NCI-H2107 treated with DMSO at 0.1 percent for 48 hours (cell line): ENCODE results near the gene S100PBP.

Source experiments
- DNase-seq: peaks from one replicate; lab custom pipeline; 2025; ENCODE audit not compliant: unreplicated experiment; lab: John Stamatoyannopoulos, UW

S100PBP gene

DNA sequence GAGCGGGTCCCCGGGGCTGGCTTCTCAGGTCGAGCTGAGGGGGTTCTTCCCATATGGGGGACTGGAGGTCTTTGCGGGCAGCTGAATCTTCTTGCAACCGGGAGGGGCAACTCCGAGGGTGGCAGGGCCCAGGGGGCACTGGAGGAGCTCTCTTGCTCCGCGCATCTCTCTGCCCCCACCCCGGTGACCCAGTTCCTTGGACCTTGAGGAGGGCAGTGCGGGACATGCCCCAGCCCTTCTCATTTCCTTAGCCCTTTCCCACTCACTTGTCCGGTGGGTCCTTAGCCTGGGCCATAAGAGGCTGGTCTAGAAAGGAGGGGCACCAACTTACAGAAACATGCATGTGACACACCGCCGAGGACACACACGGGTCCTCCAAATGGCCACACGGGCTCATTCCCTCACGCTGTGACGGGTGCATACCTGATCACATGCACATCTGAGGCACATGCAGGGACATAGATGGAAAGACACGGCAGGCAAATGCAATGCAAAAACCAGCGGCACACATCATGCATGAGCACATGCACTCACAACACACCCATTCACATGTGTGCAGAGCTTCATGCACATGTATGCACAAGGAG lies 69.5 kb downstream of the S100PBP start:
- DNase-seq, result no peak

- no peak for DNase-seq
Observed at GRCh38 chr1:32887623-32888022, 70.2 kb downstream of the S100PBP start.

DNA sequence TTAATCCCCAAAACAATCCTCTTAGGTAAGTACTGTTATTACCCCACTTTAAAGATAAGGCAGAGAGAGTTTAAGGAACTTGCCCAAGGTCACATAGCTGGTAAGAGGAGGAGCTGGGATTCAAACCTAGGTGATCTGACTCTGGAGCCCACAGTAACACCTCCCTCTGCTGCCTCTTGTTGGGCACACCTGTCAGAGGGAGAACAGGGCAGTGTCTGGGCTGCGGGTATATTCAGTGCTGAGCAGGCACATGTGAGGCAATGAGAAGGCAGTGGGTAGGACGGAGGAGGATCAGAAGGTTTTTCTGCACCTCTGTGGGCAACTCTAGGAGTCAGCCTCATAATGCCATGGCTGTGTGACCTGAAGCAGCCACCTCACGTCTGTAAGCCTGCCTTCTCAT lies 70.7 kb downstream of the S100PBP start:
- DNase-seq, result no peak

DNA sequence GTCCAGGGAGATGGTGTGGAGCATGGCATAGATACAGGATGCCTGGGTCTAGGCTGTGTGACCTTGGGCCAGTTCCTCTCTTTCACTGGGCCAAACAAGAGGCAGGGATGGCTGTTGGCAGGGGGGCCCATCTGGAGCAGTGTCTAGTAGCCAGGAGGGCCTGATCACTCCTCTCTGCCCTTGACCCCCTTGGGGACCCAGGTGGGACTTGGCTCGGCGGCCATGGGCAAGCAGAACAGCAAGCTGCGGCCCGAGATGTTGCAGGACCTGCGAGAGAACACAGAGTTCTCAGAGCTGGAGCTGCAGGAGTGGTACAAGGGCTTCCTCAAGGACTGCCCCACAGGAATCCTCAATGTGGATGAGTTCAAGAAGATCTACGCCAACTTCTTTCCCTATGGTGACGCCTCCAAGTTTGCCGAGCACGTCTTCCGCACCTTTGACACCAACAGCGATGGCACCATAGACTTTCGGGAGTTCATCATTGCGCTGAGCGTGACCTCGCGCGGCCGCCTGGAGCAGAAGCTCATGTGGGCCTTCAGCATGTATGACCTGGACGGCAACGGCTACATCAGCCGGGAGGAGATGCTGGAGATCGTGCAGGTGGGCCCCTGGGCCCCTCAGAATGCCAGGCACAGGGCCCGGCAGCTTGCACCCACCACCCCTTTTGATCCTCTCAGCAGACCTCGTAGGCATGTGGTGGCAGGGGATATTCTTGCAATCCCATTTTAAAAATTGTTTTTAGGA lies 71.4 kb downstream of the S100PBP start:
- no peak for DNase-seq

GRCh38 chr1:32889731-32890278 lies 72.4 kb downstream of the S100PBP start:
- no peak for DNase-seq

DNA sequence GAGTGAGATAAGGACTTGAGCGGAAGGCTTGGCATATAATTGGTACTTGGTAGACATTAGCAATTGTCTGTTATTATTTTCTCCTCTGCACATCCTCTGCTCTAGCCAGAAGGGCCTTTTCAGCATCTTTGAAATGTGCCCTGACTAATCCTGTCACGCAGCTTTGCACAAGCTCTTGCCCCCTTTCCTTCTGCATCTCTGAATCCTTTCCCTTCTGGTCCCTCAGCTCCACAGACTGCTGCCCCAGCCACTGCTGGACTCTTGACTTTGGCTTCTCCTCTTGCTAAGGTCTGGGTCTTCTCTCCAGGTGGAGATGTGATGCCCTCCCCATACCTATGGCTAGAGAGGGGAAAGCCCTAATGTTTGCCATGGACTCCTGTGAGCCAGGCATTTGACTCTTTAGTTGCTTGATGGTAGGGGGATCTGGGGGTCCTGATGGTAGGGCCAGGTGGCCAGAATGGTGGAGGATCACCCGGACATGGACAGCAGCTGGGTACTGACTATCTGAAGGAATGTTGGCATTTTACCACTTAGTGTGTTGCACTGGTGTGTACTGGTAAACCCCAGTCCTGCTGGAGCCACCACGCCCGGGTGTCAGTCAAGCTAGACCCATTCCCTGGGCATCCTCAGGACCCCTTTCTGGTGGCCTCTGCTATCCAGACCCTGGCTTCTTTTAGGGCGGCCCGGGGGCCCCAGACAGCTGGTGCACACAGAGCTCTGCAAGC lies 73.2 kb downstream of the S100PBP start:
- no peak for DNase-seq

DNA sequence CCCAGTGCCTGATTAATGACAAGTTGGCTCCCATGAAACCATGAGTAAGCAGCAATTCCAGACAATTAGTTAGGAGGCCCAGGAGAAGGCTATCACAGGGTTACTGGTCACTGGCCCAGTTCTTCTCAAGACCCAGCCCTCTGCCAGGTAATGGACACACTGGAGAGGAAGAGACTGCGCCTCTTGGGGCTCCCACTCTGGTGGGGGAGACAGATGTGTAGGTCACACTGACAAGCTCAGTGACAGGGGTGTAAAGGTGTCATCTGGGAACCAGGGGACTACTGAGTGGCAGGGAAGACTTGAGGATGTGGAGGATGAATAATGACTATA lies 73.8 kb downstream of the S100PBP start:
- DNase-seq, result no peak

- DNase-seq, result no peak
Observed at GRCh38 chr1:32891630-32892029, 74.2 kb downstream of the S100PBP start.

GRCh38 chr1:32892368-32893197 lies 75.1 kb downstream of the S100PBP start:
- no peak for DNase-seq

DNA sequence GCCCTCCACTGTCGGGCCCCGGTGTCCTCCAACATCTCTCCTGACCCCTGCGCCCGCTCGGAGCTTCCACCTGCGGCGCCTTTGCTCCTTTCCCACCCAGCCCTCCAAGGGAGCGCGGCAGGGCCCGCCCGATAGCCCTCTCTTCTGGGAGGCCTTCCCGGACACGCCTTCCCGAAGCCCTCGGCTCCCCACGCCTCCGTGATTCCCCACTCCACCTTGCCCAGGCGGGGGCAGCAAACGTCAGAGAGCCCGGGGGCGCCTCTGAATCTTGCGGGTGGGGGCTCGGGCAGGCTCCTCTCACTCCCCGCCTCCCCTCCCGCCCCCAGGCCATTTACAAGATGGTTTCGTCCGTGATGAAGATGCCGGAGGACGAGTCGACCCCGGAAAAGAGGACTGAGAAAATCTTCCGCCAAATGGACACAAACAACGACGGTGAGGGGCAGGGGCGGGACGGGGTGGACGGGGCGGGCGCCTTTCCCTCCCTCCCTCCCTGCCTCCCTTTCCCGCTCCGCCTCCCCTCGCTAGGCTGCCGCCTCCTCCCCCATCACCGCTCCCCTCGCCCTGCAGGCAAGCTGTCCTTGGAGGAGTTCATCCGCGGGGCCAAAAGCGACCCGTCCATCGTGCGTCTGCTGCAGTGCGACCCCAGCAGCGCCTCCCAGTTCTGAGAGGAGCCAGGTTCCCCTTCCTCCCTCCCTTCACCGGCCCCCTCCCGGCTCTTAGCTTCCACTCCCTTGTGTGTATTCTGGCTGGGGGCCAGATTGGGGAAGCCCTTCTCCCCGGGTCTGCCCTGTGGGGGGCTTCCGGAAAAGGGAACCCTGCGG lies 76.0 kb downstream of the S100PBP start:
- no peak for DNase-seq

DNA sequence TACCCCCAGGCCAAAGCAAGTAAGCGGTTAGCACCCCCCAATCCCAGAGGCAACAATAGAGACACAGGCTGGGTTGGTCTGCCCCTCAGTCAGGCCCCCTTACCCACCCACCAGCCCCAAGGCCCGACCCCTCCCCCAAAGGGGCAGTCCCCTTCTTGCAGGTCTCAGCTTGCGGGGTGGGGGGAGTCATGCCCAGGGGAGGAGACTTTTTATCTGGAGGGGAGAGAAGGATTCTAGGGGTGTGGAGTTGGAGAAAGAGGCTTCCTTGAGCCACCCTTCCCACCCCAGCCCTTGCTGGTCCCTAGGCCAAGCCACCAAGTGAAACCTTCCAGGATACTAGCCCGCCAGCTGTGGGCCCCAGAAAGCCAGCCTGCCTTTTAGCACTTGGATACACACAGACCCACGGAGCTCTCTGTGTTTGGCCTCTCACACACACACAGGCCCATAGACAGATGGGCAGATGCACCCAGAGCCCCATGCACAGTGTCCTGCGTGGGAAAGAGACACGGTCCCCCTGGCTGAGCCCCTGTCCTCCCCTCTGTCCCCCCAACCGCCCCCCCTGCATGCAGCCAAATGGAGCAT lies 76.7 kb downstream of the S100PBP start:
- no peak for DNase-seq

- no peak for DNase-seq
Observed at GRCh38 chr1:32894681-32895080, 77.2 kb downstream of the S100PBP start.

DNA sequence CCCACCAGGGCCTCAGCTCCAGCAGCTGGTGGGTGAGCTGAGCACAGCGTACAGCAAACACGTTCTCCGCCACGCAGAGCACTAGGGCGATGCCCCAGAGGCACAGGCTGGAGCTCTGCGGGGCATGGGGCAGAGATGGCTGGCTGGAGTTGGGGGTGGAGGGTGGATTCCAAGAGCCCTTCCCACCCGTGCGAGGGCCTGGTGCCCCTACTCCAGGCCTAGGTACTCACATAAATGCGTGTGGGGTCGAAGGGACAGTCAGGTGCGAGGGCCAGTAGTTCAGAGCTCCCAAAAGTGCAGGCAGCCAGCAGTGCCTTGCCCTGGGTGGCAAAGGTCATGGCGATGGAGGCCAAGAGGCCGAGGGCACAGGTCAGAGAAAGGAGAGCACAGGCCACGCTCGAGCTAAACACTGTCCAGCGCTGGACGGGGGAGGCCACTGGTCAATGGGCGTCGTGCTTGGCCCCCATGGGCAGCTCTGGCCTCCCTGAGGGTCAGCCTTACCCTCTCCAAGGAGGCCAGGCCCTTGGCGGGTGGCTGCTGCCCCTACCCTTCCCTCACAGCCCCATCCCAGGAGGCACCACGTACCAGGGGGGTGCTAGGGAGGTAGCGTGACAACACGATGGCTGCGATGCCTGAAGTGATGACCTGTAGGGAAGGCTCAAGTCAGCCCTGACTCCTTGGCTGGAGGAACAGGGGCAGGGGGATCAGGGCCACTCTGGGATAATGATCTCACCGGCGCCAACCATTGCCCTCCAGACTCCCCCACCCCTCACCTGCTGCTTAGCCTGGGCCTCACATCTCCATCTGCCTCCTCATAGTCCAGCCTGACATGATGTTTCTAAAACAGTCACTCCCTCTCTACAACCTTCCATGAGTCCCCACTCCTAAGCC lies 78.1 kb downstream of the S100PBP start:
- DNase-seq, result no peak

GRCh38 chr1:32896451-32896850 lies 79.0 kb downstream of the S100PBP start:
- no peak for DNase-seq

GRCh38 chr1:32897082-32898049 lies 79.9 kb downstream of the S100PBP start:
- DNase-seq, result no peak

GRCh38 chr1:32898056-32898455 lies 80.6 kb downstream of the S100PBP start:
- no peak for DNase-seq

- no peak for DNase-seq
Observed at GRCh38 chr1:32898958-32899357, 81.5 kb downstream of the S100PBP start.
